ENCODE results near the gene MYO1B.

MYO1B gene

DNA sequence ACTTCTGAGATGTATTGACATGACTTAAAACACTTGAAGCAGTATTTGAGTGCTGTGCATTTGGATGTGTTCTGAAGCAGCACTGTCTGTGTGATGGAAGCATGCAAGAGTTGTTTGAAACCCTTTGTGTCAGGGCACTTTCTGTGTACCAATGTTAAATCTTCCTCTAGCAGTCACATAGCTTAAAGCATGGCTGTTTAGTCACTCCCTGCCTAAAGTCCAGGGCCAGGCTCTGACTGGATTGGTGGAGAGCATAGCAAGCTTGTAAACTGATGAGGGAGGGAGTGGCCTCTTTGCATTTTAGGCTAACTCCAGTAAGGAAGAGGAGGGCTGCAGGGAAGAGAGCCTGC, 73.5 kb downstream of the MYO1B start:
- H2AFZ ChIP-seq (ENCODE audit: low read length, unreplicated experiment), result no peak overlapping the region
- H3K36me3 ChIP-seq (ENCODE audit: insufficient read depth, low read length), result peaks cover 2% of the 10 kb centered on the region; the same call in 1 of the 2 replicates
- H3K4me3 ChIP-seq (ENCODE audit: low read depth, low read length), result peak overlapping the region; percentile 19; the same call in 1 of the 2 replicates
- peak overlapping the region; percentile 85 for H3K27ac ChIP-seq (ENCODE audit: low read depth, low read length)
- peaks cover 74% of the 10 kb centered on the region for H3K79me2 ChIP-seq (ENCODE audit: control insufficient read depth, insufficient read depth, low read length, unreplicated experiment)
- peaks cover 46% of the 10 kb centered on the region for H3K4me1 ChIP-seq (ENCODE audit: control insufficient read depth, insufficient read depth, low read length, unreplicated experiment)
- H3K27me3 ChIP-seq (ENCODE audit: insufficient read depth, low read length), result no peaks in the 10 kb centered on the region

GRCh38 chr2:191319186-191319585, 74.0 kb downstream of the MYO1B start:
- Histone ChIP-seq H3K4me3 (ENCODE audit: low read depth, low read length) (peak overlapping the region; percentile 26; the same call in 1 of the 2 replicates), H3K36me3 (ENCODE audit: insufficient read depth, low read length) (peaks cover 6% of the 10 kb centered on the region), H3K4me1 (ENCODE audit: control insufficient read depth, insufficient read depth, low read length, unreplicated experiment) (peaks cover 46% of the 10 kb centered on the region), H2AFZ (ENCODE audit: low read length, unreplicated experiment) (no peak overlapping the region), H3K27ac (ENCODE audit: low read depth, low read length) (peak overlapping the region; percentile 85), H3K27me3 (ENCODE audit: insufficient read depth, low read length) (no peaks in the 10 kb centered on the region), H3K79me2 (ENCODE audit: control insufficient read depth, insufficient read depth, low read length, unreplicated experiment) (peaks cover 75% of the 10 kb centered on the region)

DNA sequence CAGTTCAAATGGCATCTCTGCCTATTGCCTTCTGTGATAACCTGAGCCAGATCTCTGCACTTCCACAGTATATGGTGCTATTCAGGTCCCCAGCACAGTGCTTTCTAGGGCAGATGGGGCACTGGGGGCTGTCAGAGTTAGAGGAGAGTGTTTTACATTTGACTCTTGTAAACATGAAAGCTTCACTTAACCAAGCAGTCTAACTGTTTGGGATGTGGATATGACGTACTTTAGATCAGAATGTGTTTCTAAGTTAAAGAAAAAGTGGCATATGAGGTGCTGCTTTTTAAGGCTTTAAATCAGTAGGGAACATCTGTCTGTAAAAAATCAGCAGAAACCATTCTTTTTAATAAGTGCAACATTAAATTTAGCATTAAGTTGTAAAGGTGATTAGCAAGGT, 75.7 kb downstream of the MYO1B start:
- H3K27me3 ChIP-seq (ENCODE audit: insufficient read depth, low read length), result no peaks in the 10 kb centered on the region
- no peak overlapping the region for H3K4me3 ChIP-seq (ENCODE audit: low read depth, low read length)
- peaks cover 14% of the 10 kb centered on the region for H3K36me3 ChIP-seq (ENCODE audit: insufficient read depth, low read length)
- peaks cover 40% of the 10 kb centered on the region for H3K4me1 ChIP-seq (ENCODE audit: control insufficient read depth, insufficient read depth, low read length, unreplicated experiment)
- H3K27ac ChIP-seq (ENCODE audit: low read depth, low read length), result no peak overlapping the region
- peaks cover 77% of the 10 kb centered on the region for H3K79me2 ChIP-seq (ENCODE audit: control insufficient read depth, insufficient read depth, low read length, unreplicated experiment)
- no peak overlapping the region for H2AFZ ChIP-seq (ENCODE audit: low read length, unreplicated experiment)

GRCh38 chr2:191321861-191322662, 76.9 kb downstream of the MYO1B start:
- H3K79me2 ChIP-seq (ENCODE audit: control insufficient read depth, insufficient read depth, low read length, unreplicated experiment), result peaks cover 66% of the 10 kb centered on the region
- H3K4me3 ChIP-seq (ENCODE audit: low read depth, low read length), result no peak overlapping the region
- peaks cover 40% of the 10 kb centered on the region for H3K4me1 ChIP-seq (ENCODE audit: control insufficient read depth, insufficient read depth, low read length, unreplicated experiment)
- H3K27me3 ChIP-seq (ENCODE audit: insufficient read depth, low read length), result no peaks in the 10 kb centered on the region
- peaks cover 14% of the 10 kb centered on the region for H3K36me3 ChIP-seq (ENCODE audit: insufficient read depth, low read length)
- H3K27ac ChIP-seq (ENCODE audit: low read depth, low read length), result no peak overlapping the region
- H2AFZ ChIP-seq (ENCODE audit: low read length, unreplicated experiment), result no peak overlapping the region

DNA sequence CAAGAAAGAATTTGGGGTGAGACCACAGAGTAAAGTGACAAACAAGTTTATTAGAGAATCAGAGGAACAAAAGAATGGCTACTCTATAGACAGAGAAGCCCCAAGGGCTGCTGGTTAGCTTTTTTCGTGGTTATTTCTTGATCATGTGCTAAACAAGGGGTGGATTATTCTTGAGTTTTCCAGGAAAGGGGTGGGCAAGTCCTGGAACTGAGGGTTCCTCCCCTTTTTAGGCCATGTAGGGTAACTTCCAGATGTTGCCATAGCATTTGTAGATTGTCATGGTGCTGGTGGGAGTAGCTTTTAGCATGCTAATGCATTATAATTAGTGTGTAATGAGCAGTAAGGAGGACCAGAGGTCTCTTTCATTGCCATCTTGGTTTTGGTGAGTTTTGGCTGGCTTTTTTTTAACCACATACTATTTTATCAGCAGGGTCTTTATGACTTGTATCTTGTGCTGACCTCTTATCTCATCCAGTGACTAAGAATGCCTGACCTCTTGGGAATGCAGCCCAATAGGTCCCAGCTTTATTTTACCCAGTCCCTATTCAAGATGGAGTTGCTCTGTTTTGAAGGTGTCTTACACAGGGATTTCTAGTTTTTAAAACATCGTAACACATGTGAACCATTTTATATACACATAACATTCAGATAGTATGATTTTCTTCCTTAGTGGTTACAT, 77.8 kb downstream of the MYO1B start:
- peaks cover 14% of the 10 kb centered on the region for H3K36me3 ChIP-seq (ENCODE audit: insufficient read depth, low read length)
- H3K27me3 ChIP-seq (ENCODE audit: insufficient read depth, low read length), result no peaks in the 10 kb centered on the region
- H2AFZ ChIP-seq (ENCODE audit: low read length, unreplicated experiment), result no peak overlapping the region
- H3K27ac ChIP-seq (ENCODE audit: low read depth, low read length), result no peak overlapping the region
- H3K79me2 ChIP-seq (ENCODE audit: control insufficient read depth, insufficient read depth, low read length, unreplicated experiment), result peaks cover 65% of the 10 kb centered on the region
- peaks cover 37% of the 10 kb centered on the region for H3K4me1 ChIP-seq (ENCODE audit: control insufficient read depth, insufficient read depth, low read length, unreplicated experiment)
- no peak overlapping the region for H3K4me3 ChIP-seq (ENCODE audit: low read depth, low read length)

- Histone ChIP-seq H2AFZ (ENCODE audit: low read length, unreplicated experiment) (no peak overlapping the region), H3K4me1 (ENCODE audit: control insufficient read depth, insufficient read depth, low read length, unreplicated experiment) (peaks cover 14% of the 10 kb centered on the region), H3K27me3 (ENCODE audit: insufficient read depth, low read length) (no peaks in the 10 kb centered on the region), H3K36me3 (ENCODE audit: insufficient read depth, low read length) (peaks cover 25% of the 10 kb centered on the region), H3K27ac (ENCODE audit: low read depth, low read length) (no peak overlapping the region), H3K4me3 (ENCODE audit: low read depth, low read length) (no peak overlapping the region), H3K79me2 (ENCODE audit: control insufficient read depth, insufficient read depth, low read length, unreplicated experiment) (peaks cover 46% of the 10 kb centered on the region)
Observed at GRCh38 chr2:191325651-191326365, 80.6 kb downstream of the MYO1B start.

DNA sequence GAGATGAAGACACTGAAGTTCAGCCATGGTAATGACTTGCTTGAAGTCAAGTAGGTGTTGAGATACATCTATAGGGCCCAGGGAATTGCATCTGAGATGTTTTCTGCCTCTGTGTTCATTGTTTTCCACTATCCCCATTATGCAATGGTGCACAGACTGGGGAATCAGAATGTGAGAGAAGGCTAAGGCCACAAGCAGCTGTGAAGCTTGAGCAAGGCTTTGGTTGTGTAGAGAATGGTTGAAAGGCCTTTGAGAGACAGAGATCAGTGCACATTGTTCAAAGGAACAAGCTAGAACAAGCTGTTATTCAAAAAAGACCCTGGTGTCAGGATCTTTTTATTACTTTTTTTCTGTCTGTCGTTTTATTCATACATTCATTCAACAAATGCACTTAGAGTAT, 82.3 kb downstream of the MYO1B start:
- Histone ChIP-seq H3K27me3 (ENCODE audit: insufficient read depth, low read length) (no peaks in the 10 kb centered on the region), H3K27ac (ENCODE audit: low read depth, low read length) (no peak overlapping the region), H3K36me3 (ENCODE audit: insufficient read depth, low read length) (peaks cover 35% of the 10 kb centered on the region), H2AFZ (ENCODE audit: low read length, unreplicated experiment) (no peak overlapping the region), H3K4me1 (ENCODE audit: control insufficient read depth, insufficient read depth, low read length, unreplicated experiment) (peaks cover 5% of the 10 kb centered on the region), H3K79me2 (ENCODE audit: control insufficient read depth, insufficient read depth, low read length, unreplicated experiment) (peaks cover 42% of the 10 kb centered on the region), H3K4me3 (ENCODE audit: low read depth, low read length) (no peak overlapping the region)

- H3K4me3 ChIP-seq (ENCODE audit: low read depth, low read length), result no peak overlapping the region
Observed at GRCh38 chr2:191328150-191328809, 83.1 kb downstream of the MYO1B start.

DNA sequence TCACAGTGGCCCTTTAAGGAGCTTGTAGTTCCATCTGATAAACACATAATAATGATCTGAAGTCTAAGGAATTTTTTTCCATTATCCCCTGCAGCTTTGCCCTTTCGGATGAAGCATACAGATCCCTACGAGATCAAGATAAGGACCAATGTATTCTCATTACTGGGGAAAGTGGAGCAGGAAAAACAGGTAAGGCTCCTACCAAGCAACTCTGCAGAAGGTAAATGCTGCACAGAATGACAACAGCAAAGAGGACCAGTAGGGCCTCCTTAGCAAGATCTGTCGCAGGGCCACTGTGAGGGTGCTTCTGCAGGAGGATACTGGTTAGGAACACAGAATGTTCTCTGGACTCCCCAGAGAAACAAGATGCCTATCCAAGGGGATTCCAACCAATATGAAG, 84.6 kb downstream of the MYO1B start:
- Histone ChIP-seq H2AFZ (ENCODE audit: low read length, unreplicated experiment) (no peak overlapping the region), H3K4me3 (ENCODE audit: low read depth, low read length) (no peak overlapping the region), H3K27ac (ENCODE audit: low read depth, low read length) (no peak overlapping the region), H3K79me2 (ENCODE audit: control insufficient read depth, insufficient read depth, low read length, unreplicated experiment) (peaks cover 22% of the 10 kb centered on the region), H3K4me1 (ENCODE audit: control insufficient read depth, insufficient read depth, low read length, unreplicated experiment) (peaks cover 23% of the 10 kb centered on the region), H3K27me3 (ENCODE audit: insufficient read depth, low read length) (no peaks in the 10 kb centered on the region), H3K36me3 (ENCODE audit: insufficient read depth, low read length) (peaks cover 23% of the 10 kb centered on the region)

More at GRCh38 chr2:191328150-191328809, 83.1 kb downstream of the MYO1B start:
- no peak overlapping the region for H3K27ac ChIP-seq (ENCODE audit: low read depth, low read length)
- H3K79me2 ChIP-seq (ENCODE audit: control insufficient read depth, insufficient read depth, low read length, unreplicated experiment), result peaks cover 34% of the 10 kb centered on the region
- H3K36me3 ChIP-seq (ENCODE audit: insufficient read depth, low read length), result peaks cover 35% of the 10 kb centered on the region
- no peak overlapping the region for H2AFZ ChIP-seq (ENCODE audit: low read length, unreplicated experiment)
- H3K4me1 ChIP-seq (ENCODE audit: control insufficient read depth, insufficient read depth, low read length, unreplicated experiment), result peaks cover 11% of the 10 kb centered on the region
- no peaks in the 10 kb centered on the region for H3K27me3 ChIP-seq (ENCODE audit: insufficient read depth, low read length)

DNA sequence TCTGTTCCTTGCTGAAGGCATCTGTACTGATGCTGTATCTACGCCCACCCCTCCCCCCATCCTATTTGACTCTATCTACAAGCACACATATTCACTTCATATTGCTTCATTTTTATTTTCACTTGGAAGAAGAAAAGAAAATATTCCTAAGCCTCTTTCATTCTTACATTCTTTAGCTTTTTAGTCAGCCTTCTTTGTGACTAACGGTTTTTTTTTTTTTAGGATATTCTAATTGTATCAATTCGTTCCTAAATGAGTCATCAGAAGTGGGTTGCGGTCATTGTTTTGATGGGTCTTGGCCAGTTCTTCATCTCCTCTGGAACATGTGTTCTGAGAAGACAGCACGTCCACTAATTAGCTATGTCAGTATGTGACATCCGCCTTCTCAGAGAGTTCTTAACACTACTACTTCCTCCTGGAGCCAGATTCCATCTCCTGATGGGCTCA, 88.7 kb downstream of the MYO1B start:
- Histone ChIP-seq H2AFZ (ENCODE audit: low read length, unreplicated experiment) (no peak overlapping the region), H3K27me3 (ENCODE audit: insufficient read depth, low read length) (no peaks in the 10 kb centered on the region), H3K4me1 (ENCODE audit: control insufficient read depth, insufficient read depth, low read length, unreplicated experiment) (peaks cover 23% of the 10 kb centered on the region), H3K27ac (ENCODE audit: low read depth, low read length) (peak overlapping the region; percentile 90), H3K4me3 (ENCODE audit: low read depth, low read length) (peak overlapping the region; percentile 53; the same call in 1 of the 2 replicates), H3K36me3 (ENCODE audit: insufficient read depth, low read length) (peaks cover 21% of the 10 kb centered on the region), H3K79me2 (ENCODE audit: control insufficient read depth, insufficient read depth, low read length, unreplicated experiment) (peaks cover 6% of the 10 kb centered on the region)
